Large intestine (tissue), 12 donors: ENCODE data around the gene YEATS4. TPM values are rescaled to one million over a fixed set of nuclear protein-coding genes. Genes with fewer than 3 reads are reported as not detected.
"Not testable (repeated sequence)": the region's sequence is repeated elsewhere in the genome, so short reads cannot be mapped to it uniquely, and the experiment has no call there.

Experiments used
- DNase-seq, 2 donors: peaks; one replicate each; pipeline versions ENCODE4 v3.0.0 to v3.0.0-alpha.2; 2013
- H3K27ac ChIP-seq: one replicate; pipeline ENCODE4 v1.5.1; 2013; ENCODE audit warnings: low read length
- H3K27me3 ChIP-seq: 2 replicates; pipeline ENCODE4 v1.6.1; 2013; ENCODE audit warnings: low read length; ENCODE audit not compliant: control insufficient read depth, insufficient read depth
- H3K36me3 ChIP-seq: 2 replicates; pipeline ENCODE4 v1.6.1; 2013; ENCODE audit warnings: low read length; ENCODE audit not compliant: control insufficient read depth, insufficient read depth
- H3K4me1 ChIP-seq: one replicate; pipeline ENCODE4 v1.6.1; 2013; ENCODE audit warnings: low read length; ENCODE audit not compliant: control insufficient read depth, insufficient read depth
- H3K4me3 ChIP-seq: one replicate; pipeline ENCODE4 v1.5.1; 2013; ENCODE audit warnings: low read length
- H3K9me3 ChIP-seq: one replicate; pipeline ENCODE4 v1.6.1; 2013; ENCODE audit warnings: mild to moderate bottlenecking, low read depth, low read length, moderate library complexity; ENCODE audit not compliant: control insufficient read depth
- WGBS: methylation state at CpG from one replicate; pipeline ENCODE4 v1.1.5; 2013; ENCODE audit warnings: low lambda C conversion rate; ENCODE audit not compliant: insufficient coverage; 5-methylcytosine and 5-hydroxymethylcytosine counted together
- long read RNA-seq, 11 donors: transcript quantifications; one replicate each; lab custom pipeline, GENCODE V29; 2026
- polyA plus RNA-seq: library from polyadenylated mRNA; unstranded; fragments of 120-200 nt; gene quantifications from one replicate; pipeline ENCODE4 v1.2.1, GENCODE V29; 2013

Gene YEATS4
- polyA plus RNA-seq = 21.0 TPM
- long read RNA-seq, donor 1, transcript YEATS4-201 (7 exons, 1,434 nt) = major isoform, 5 of 26 reads
- long read RNA-seq, donor 1, partial matches to known transcripts = 18 of 26 reads
- long read RNA-seq, donor 1, other reads (novel, unspliced or antisense) = 0 of 26 reads
- long read RNA-seq, donor 2, transcript YEATS4-201 (7 exons, 1,434 nt) = major isoform, 18 of 75 reads
- long read RNA-seq, donor 2, partial matches to known transcripts = 53 of 75 reads
- long read RNA-seq, donor 2, other reads (novel, unspliced or antisense) = 0 of 75 reads
- long read RNA-seq, donor 3 = 0 reads
- long read RNA-seq, donor 4, partial matches to known transcripts = 6 of 8 reads
- long read RNA-seq, donor 4, other reads (novel, unspliced or antisense) = 0 of 8 reads
- long read RNA-seq, donor 5, partial matches to known transcripts = 16 of 21 reads
- long read RNA-seq, donor 5, other reads (novel, unspliced or antisense) = 0 of 21 reads
- long read RNA-seq, donor 6, transcript YEATS4-201 (7 exons, 1,434 nt) = major isoform, 8 of 34 reads
- long read RNA-seq, donor 6, partial matches to known transcripts = 23 of 34 reads
- long read RNA-seq, donor 6, other reads (novel, unspliced or antisense) = 0 of 34 reads
- long read RNA-seq, donor 7, transcript YEATS4-201 (7 exons, 1,434 nt) = major isoform, 8 of 20 reads
- long read RNA-seq, donor 7, partial matches to known transcripts = 10 of 20 reads
- long read RNA-seq, donor 7, other reads (novel, unspliced or antisense) = 0 of 20 reads
- long read RNA-seq, donor 8, transcript YEATS4-201 (7 exons, 1,434 nt) = major isoform, 11 of 40 reads
- long read RNA-seq, donor 8, partial matches to known transcripts = 25 of 40 reads
- long read RNA-seq, donor 8, other reads (novel, unspliced or antisense) = 0 of 40 reads
- long read RNA-seq, donor 9, partial matches to known transcripts = 25 of 31 reads
- long read RNA-seq, donor 9, other reads (novel, unspliced or antisense) = 0 of 31 reads
- long read RNA-seq, donor 10, transcript YEATS4-201 (7 exons, 1,434 nt) = major isoform, 6 of 24 reads
- long read RNA-seq, donor 10, partial matches to known transcripts = 16 of 24 reads
- long read RNA-seq, donor 10, other reads (novel, unspliced or antisense) = 0 of 24 reads
- long read RNA-seq, donor 11, transcript YEATS4-201 (7 exons, 1,434 nt) = major isoform, 6 of 24 reads
- long read RNA-seq, donor 11, partial matches to known transcripts = 17 of 24 reads
- long read RNA-seq, donor 11, other reads (novel, unspliced or antisense) = 0 of 24 reads

GRCh38 chr12:69359531-69360347, at the start of gene YEATS4:
Gene YEATS4, plus strand, starts transcription at chr12:69359743. Its CDS starts 230 bp downstream, at chr12:69359973.
- Histone ChIP-seq H3K4me1 (no peaks in the 10 kb centered on the region), H3K9me3 (no peaks in the 10 kb centered on the region), H3K27ac (peak within 1 kb of the TSS; percentile 93), H3K4me3 (peak within 1 kb of the TSS; percentile 73), H3K27me3 (no peaks in the 10 kb centered on the region), H3K36me3 (peaks cover 3% of the 10 kb centered on the region)
- DNase-seq = peak; percentile 92 to 95
- WGBS = no CpG with 5 or more reads among the region's 70 CpGs

DNA sequence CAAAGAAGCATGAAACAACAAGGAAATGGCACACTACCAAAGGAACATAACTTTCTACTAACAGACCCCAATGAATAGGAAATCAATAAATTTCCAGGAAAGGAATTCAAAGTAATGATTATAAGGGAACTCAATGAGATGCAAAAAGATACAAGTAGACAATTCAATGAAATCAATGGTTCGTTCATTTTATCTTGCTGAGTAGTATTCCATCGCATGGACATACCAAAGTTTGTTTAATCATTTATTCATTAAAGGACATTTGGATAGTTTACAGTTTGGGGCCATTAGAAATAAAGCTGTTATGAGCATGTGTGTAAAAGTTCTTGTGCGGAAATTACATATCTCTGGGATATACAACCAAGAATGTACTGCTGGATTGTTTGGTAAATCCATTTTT, 46.3 kb upstream of the YEATS4 start:
- Histone ChIP-seq H3K4me3 (no peak overlapping the region), H3K36me3 (no peaks in the 10 kb centered on the region), H3K27me3 (no peaks in the 10 kb centered on the region), H3K27ac (no peak overlapping the region), H3K4me1 (no peaks in the 10 kb centered on the region), H3K9me3 (peaks cover 6% of the 10 kb centered on the region)
- 100% methylated on average over 1 of the region's 3 CpGs for WGBS
- no peak for DNase-seq

DNA sequence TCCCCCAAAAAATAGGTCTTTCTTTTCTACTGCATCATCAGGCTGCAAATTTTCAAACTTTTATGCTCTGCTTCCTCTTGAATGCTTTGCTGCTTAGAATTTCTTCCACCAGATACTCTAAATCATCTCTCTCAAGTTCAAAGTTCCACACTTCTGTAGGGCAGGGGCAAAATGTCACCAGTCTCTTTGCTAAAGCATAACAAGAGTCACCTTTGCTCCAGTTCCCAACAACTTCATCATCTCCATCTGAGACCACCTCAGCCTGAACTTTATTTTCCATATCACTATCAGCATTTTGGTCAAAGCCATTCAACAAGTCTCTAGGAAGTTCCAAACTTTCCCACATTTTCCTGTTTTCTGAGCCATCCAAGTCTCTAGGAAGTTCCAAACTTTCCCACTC, 42.8 kb upstream of the YEATS4 start:
- H3K27ac ChIP-seq, H3K4me3 ChIP-seq, H3K36me3 ChIP-seq, H3K4me1 ChIP-seq, H3K27me3 ChIP-seq, H3K9me3 ChIP-seq, DNase-seq: not testable (repeated sequence)

GRCh38 chr12:69317233-69317632, 42.3 kb upstream of the YEATS4 start:
- WGBS = 100% methylated on average over 1 of the region's 2 CpGs

GRCh38 chr12:69318225-69318624, 41.3 kb upstream of the YEATS4 start:
- no peaks in the 10 kb centered on the region for H3K4me1 ChIP-seq
- 100% methylated on average over 1 of the region's 2 CpGs for WGBS
- no peak overlapping the region for H3K27ac ChIP-seq
- no peak overlapping the region for H3K4me3 ChIP-seq
- DNase-seq = no peak
- peaks cover 12% of the 10 kb centered on the region for H3K9me3 ChIP-seq
- H3K36me3 ChIP-seq = no peaks in the 10 kb centered on the region
- no peaks in the 10 kb centered on the region for H3K27me3 ChIP-seq

More at GRCh38 chr12:69317233-69317632, 42.3 kb upstream of the YEATS4 start:
- H3K36me3 ChIP-seq, DNase-seq, H3K4me3 ChIP-seq, H3K9me3 ChIP-seq, H3K4me1 ChIP-seq, H3K27me3 ChIP-seq, H3K27ac ChIP-seq: not testable (repeated sequence)

GRCh38 chr12:69321351-69321750, 38.2 kb upstream of the YEATS4 start:
- no peak overlapping the region for H3K27ac ChIP-seq
- WGBS = no CpG with 5 or more reads among the region's 1 CpG
- H3K4me3 ChIP-seq = no peak overlapping the region
- H3K27me3 ChIP-seq = no peaks in the 10 kb centered on the region
- no peak for DNase-seq
- peaks cover 6% of the 10 kb centered on the region for H3K9me3 ChIP-seq
- no peaks in the 10 kb centered on the region for H3K4me1 ChIP-seq
- no peaks in the 10 kb centered on the region for H3K36me3 ChIP-seq

DNA sequence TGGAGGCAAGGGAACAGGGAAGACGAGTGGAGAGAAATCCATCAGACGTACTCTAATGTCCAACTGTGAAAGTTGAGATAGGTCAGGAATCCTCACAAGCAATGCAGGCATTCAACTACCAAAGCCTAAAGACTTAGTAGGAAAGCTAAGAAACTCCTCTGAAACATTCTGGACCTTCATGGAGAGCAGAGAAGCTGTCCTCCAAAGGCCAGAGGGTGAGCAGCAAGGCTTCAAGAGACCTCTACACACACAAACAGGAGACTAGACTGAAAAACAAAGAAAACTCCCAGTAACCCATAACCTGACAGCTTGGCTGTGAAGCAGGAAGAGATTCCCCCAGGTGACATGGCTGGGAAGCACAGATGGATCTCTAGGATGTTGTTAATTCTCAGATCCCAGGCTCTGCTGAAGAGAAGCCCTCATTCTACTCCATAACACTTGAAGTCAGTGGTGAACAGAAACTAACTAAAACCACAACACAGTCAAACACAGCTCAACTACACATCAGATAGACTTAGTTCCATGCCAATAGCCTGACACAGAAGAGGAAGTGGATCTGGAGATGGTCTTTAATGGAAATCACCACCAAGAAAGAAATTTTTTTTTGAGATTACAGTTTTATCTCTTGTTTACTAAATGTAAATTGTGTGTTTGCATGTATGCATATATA, 34.6 kb upstream of the YEATS4 start:
- no peak overlapping the region for H3K4me3 ChIP-seq
- no peaks in the 10 kb centered on the region for H3K36me3 ChIP-seq
- no CpG with 5 or more reads among the region's 2 CpGs for WGBS
- no peak for DNase-seq
- peaks cover 4% of the 10 kb centered on the region for H3K4me1 ChIP-seq
- H3K27ac ChIP-seq = no peak overlapping the region
- no peaks in the 10 kb centered on the region for H3K27me3 ChIP-seq
- peaks cover 4% of the 10 kb centered on the region for H3K9me3 ChIP-seq

DNA sequence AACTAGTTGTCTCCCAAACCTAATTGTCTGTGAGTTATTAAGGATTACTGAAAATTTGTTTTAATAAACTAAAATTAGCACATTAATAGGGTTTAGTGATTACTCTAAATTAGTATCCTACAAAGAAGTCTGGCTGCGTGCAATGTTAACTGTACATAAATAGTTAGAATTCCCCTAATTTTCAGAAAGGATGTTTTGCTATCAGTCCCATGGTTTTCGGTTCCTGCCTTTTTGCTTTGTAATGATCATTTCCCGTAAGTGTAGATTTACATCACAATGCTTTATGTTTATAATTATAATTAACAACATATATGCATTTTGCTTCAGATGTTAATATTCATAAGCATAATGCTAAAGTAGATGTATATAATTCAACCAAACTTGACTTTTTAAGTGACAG, 31.1 kb upstream of the YEATS4 start:
- Histone ChIP-seq H3K27me3 (no peaks in the 10 kb centered on the region), H3K4me3 (no peak overlapping the region), H3K9me3 (no peaks in the 10 kb centered on the region), H3K36me3 (no peaks in the 10 kb centered on the region), H3K27ac (peak overlapping the region; percentile 84), H3K4me1 (peaks cover 19% of the 10 kb centered on the region)
- no peak for DNase-seq
- WGBS = 92% methylated on average over 2 of the region's 3 CpGs

DNA sequence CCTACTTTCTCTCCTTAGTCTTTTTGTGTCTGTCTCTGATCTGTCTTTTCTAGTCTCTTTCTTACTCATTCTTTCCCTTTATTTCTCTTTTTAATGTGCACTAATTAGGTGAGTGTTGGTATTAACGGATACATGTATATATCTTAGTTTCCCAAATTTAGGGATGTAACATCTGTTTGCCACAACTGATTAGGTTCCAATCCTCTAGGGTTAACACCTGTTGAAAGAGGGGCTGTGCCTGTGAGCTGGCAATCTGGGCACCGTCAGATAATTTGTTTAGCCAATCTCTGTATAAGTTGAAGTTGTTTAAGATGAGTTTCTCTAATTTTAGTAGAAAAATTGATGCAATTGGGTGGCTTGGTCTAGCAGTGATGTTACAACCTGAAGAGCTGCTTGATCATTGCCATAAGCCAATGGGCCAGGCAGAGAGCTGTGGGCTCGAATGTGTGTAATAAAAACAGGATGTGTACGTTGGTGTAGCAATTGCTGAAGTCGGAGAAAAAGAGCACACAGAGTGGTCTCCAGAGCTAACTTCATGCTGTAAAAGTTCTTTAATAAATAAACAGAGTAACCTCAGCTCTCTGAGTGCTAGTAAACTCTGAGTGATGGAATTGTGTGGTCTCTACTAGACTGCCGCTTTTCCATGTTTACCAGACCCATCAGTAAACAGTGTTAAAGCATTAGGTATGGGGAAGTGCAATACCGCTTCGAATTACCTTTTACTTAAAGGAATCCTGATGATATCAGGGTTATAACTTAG, 29.7 kb upstream of the YEATS4 start:
- DNase-seq = peak in 1 of 2 donors; percentile 54
- Histone ChIP-seq H3K27me3 (no peaks in the 10 kb centered on the region), H3K4me1 (peaks cover 23% of the 10 kb centered on the region), H3K4me3 (peak overlapping the region; percentile 41), H3K27ac (peak overlapping the region; percentile 84), H3K9me3 (no peaks in the 10 kb centered on the region), H3K36me3 (no peaks in the 10 kb centered on the region)
- no CpG with 5 or more reads among the region's 8 CpGs for WGBS
